A673 (cell line): ENCODE results near the gene FOXK1. TPM values are rescaled to one million over a fixed set of nuclear protein-coding genes. Genes with fewer than 3 reads are reported as not detected.

ENCODE experiments used
- BruUV-seq: library from RNA; stranded (reverse); fragments of 400-500 nt; replicated peaks from 2 replicates; lab custom pipeline; 2021; lab: Mats Ljungman, UMichigan
- CTCF ChIA-PET: fragments of 300-600 bp; sonication (Branson Sonifier 250); formaldehyde crosslinking; loops from one replicate; lab custom pipeline; 2022; ENCODE audit warnings: antibody characterized with exemption; lab: Charles Lee
- POLR2A ChIA-PET: fragments of 300-600 bp; sonication (Branson Sonifier 250); formaldehyde crosslinking; loops from one replicate; lab custom pipeline; 2022; ENCODE audit warnings: antibody characterized with exemption; ENCODE audit not compliant: low non-redundant PET; lab: Charles Lee
- DNase-seq: peaks from one replicate; pipeline ENCODE4 v3.0.0-alpha.2; 2015; ENCODE audit warnings: low spot score
- H3K27ac ChIP-seq: fragments of 200-600 bp; sonication (generic); 2 replicates; pipeline ENCODE4 v1.5.1; 2016; ENCODE audit warnings: mixed run types, low read depth, mild to moderate bottlenecking, mixed read lengths, antibody characterized with exemption, low read length; ENCODE audit not compliant: poor library complexity, severe bottlenecking
- H3K27me3 ChIP-seq: fragments of 200-600 bp; sonication (generic); replicated peaks from 2 replicates; pipeline ENCODE4 v1.6.1; 2017; ENCODE audit warnings: mixed run types, low read depth, mild to moderate bottlenecking, mixed read lengths, antibody characterized with exemption, low read length; ENCODE audit not compliant: insufficient read depth, poor library complexity
- H3K36me3 ChIP-seq: fragments of 200-600 bp; sonication (generic); 2 replicates; pipeline ENCODE4 v1.6.1; 2016; ENCODE audit warnings: mixed run types, mild to moderate bottlenecking, mixed read lengths, antibody characterized with exemption, low read length; ENCODE audit not compliant: insufficient read depth, poor library complexity, severe bottlenecking
- H3K4me1 ChIP-seq: fragments of 200-600 bp; sonication (generic); 2 replicates; pipeline ENCODE4 v1.6.1; 2017; ENCODE audit warnings: mixed run types, mild to moderate bottlenecking, mixed read lengths, antibody characterized with exemption, low read length; ENCODE audit not compliant: insufficient read depth, poor library complexity, severe bottlenecking
- H3K4me3 ChIP-seq: fragments of 200-600 bp; sonication (generic); 2 replicates; pipeline ENCODE4 v1.5.1; 2016; ENCODE audit warnings: low read depth, mixed run types, mild to moderate bottlenecking, mixed read lengths, low read length; ENCODE audit not compliant: poor library complexity, severe bottlenecking
- H3K9me3 ChIP-seq: fragments of 200-600 bp; sonication (generic); 2 replicates; pipeline ENCODE4 v1.6.1; 2016; ENCODE audit warnings: mixed run types, low read depth, mild to moderate bottlenecking, mixed read lengths, antibody characterized with exemption, low read length; ENCODE audit not compliant: poor library complexity, severe bottlenecking
- EZH2 ChIP-seq: fragments of 200-600 bp; sonication (generic); IDR thresholded peaks from 2 replicates; pipeline ENCODE4 v1.6.1; 2017; ENCODE audit warnings: borderline replicate concordance, low read depth, mild to moderate bottlenecking, mixed read lengths, antibody characterized with exemption, low read length; ENCODE audit not compliant: poor library complexity, severe bottlenecking
- intact Hi-C: fragments of 100-400 bp; cut with micrococcal nuclease; formaldehyde crosslinking; loops from one replicate; pipeline ENCODE4 v1.10.0; 2022; ENCODE audit not compliant: unreplicated experiment
- total RNA-seq: library from RNA; stranded (reverse); gene quantifications from 2 replicates; pipeline ENCODE4 v1.2.3, GENCODE V29; 2021
- TF ChIP-seq, protein P1 (sequence below): fragments of 300-800, 200-600 bp; sonication (generic); conservative IDR thresholded peaks from 2 replicates; pipeline ENCODE4 v1.5.1; 2017; ENCODE audit warnings: low read depth, mild to moderate bottlenecking, antibody characterized with exemption, low read length, moderate library complexity, mixed read lengths

Gene FOXK1
- total RNA-seq, 1 experiment from 2014 or later, result 43.8 TPM

DNA sequence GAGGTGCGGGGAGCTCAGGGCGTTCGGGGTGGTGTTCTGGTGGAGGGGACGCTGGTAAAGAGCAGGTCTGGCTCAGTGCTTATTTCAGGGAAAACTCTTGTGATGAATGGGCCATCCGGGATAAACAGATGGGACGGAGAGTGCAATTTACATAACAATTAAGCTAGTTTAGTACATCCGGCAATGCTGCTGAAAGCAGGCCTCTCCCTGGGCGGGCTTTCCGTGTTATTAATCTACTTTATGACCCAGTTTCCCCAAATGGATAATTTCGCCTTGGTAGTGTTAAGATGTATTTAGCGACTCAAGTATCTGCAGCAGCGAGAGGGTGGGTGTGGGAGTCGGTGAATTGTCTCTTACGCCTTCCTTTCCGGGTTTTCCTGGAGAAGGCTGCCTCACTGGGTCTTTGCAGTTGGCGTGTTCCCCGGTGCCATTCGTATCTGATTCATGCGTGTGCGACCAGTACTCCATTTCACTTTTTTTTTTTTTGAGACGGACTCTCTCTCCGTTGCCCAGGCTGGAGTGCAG is 25.2 kb downstream of the FOXK1 start:
- intact Hi-C loops, result loop anchor here (2.0 kb wide), 1 partner anchor 38 kb away; no protein-coding TSS in a partner anchor
- ChIA-PET CTCF (interaction anchor here (0.5 to 0.6 kb wide), 2 partner anchors 69 to 1843 kb away, joined by 3 to 7 read pairs; no protein-coding TSS in a partner anchor), POLR2A (interaction anchor here (0.6 kb wide), 2 partner anchors 19 to 749 kb away, joined by 3 to 4 read pairs; no protein-coding TSS in a partner anchor)
- peak; percentile 97 for DNase-seq
- TF ChIP-seq EZH2, result no peak
- TF ChIP-seq, protein P1, sequence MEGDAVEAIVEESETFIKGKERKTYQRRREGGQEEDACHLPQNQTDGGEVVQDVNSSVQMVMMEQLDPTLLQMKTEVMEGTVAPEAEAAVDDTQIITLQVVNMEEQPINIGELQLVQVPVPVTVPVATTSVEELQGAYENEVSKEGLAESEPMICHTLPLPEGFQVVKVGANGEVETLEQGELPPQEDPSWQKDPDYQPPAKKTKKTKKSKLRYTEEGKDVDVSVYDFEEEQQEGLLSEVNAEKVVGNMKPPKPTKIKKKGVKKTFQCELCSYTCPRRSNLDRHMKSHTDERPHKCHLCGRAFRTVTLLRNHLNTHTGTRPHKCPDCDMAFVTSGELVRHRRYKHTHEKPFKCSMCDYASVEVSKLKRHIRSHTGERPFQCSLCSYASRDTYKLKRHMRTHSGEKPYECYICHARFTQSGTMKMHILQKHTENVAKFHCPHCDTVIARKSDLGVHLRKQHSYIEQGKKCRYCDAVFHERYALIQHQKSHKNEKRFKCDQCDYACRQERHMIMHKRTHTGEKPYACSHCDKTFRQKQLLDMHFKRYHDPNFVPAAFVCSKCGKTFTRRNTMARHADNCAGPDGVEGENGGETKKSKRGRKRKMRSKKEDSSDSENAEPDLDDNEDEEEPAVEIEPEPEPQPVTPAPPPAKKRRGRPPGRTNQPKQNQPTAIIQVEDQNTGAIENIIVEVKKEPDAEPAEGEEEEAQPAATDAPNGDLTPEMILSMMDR, result no peak
- Histone ChIP-seq H3K4me1 (peaks cover 49% of the 10 kb centered on the region), H3K36me3 (no peaks in the 10 kb centered on the region), H3K9me3 (no peaks in the 10 kb centered on the region), H3K27me3 (no peaks in the 10 kb centered on the region), H3K27ac (peak overlapping the region; percentile 92), H3K4me3 (peak overlapping the region; percentile 40)
- BruUV-seq, result no TSS peak

DNA sequence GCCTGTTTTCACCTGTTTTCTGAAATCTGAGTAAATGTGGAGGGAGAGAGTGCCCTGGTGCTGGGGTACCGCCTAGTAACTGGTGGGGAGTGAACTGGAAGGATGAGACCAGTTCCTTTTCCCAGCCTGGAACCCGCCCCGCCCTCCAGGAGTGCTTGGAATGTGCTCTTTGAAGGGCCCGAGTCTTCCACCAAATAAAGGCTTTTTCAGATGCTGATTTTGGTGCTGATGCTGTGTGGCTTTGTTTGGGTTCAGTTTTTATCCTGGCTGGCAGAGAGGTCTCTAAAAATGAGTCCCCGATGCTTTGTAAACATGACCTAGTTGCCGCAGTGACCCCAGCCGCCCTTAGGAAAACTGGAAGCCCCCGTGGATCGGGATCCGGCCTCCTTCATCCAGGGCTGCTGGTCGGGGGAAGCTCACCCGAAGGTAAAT is 25.9 kb downstream of the FOXK1 start:
- Histone ChIP-seq H3K36me3 (no peaks in the 10 kb centered on the region), H3K4me1 (peaks cover 49% of the 10 kb centered on the region), H3K4me3 (peak overlapping the region; percentile 40), H3K27me3 (no peaks in the 10 kb centered on the region), H3K27ac (peak overlapping the region; percentile 92), H3K9me3 (no peaks in the 10 kb centered on the region)
- no peak for TF ChIP-seq EZH2
- TF ChIP-seq, protein P1, result no peak
- BruUV-seq, result no TSS peak
- no peak for DNase-seq
- intact Hi-C loops, result loop anchor here (2.0 kb wide), 1 partner anchor 37 kb away; no protein-coding TSS in a partner anchor
- ChIA-PET CTCF (no interaction called here), POLR2A (no interaction called here)

DNA sequence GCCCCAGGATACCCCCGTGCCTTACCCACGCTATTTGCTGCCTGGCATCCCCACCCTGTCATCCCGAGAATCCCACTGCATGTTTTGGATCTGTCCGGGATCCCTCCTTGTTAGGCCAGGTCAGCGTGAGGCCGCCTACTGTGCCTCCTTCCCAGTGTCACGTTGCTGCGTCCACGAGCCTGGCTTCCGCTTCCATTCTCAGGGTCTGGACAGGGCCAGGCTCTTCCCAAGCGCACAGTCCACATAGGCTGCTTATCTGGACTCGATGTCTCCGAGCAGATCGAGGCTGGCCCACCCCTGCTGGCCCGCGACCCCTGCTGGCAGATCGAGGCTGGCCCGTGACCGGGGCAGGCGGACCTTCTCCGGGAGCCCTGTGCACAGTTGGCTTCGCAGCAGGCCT is 27.1 kb downstream of the FOXK1 start:
- Histone ChIP-seq H3K36me3 (no peaks in the 10 kb centered on the region), H3K27ac (no peak overlapping the region), H3K9me3 (no peaks in the 10 kb centered on the region), H3K4me3 (no peak overlapping the region), H3K4me1 (peaks cover 55% of the 10 kb centered on the region), H3K27me3 (no peaks in the 10 kb centered on the region)
- no TSS peak for BruUV-seq
- intact Hi-C loops, result no loop called here
- ChIA-PET POLR2A (no interaction called here), CTCF (no interaction called here)
- no peak for DNase-seq
- TF ChIP-seq, protein P1, result no peak
- TF ChIP-seq EZH2, result no peak
